GM12873 (cell line): ENCODE results near the gene DPYD.

Experiments used
- TF ChIP-seq, protein P1 (sequence below): IDR thresholded peaks from 2 replicates; pipeline ENCODE4 v1.5.1; 2012; ENCODE audit warnings: low read depth, mild to moderate bottlenecking, moderate library complexity, low read length, control low read depth; ENCODE audit not compliant: insufficient read depth; ENCODE audit errors: missing control alignments

The DPYD gene

DNA sequence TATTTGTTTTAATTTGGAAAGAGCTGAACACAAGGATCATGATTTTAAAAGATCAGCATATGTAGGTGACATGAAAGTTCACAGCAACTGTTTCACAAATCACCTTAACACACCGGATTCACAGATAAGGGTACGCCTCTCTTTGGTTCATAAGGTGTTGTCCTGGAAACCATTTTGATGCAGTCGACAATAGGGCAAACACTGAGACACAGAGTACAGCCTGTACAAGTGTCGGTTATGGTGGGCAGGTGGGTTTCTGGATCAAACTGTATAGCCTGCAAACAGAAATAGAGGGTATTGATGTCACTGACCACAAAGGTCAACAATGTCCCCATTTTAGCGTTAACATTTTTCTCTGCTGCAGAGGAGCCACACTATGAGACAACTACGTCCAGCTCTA, 842.0 kb downstream of the DPYD start:
- TF ChIP-seq, protein P1, sequence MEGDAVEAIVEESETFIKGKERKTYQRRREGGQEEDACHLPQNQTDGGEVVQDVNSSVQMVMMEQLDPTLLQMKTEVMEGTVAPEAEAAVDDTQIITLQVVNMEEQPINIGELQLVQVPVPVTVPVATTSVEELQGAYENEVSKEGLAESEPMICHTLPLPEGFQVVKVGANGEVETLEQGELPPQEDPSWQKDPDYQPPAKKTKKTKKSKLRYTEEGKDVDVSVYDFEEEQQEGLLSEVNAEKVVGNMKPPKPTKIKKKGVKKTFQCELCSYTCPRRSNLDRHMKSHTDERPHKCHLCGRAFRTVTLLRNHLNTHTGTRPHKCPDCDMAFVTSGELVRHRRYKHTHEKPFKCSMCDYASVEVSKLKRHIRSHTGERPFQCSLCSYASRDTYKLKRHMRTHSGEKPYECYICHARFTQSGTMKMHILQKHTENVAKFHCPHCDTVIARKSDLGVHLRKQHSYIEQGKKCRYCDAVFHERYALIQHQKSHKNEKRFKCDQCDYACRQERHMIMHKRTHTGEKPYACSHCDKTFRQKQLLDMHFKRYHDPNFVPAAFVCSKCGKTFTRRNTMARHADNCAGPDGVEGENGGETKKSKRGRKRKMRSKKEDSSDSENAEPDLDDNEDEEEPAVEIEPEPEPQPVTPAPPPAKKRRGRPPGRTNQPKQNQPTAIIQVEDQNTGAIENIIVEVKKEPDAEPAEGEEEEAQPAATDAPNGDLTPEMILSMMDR, result no peak

DNA sequence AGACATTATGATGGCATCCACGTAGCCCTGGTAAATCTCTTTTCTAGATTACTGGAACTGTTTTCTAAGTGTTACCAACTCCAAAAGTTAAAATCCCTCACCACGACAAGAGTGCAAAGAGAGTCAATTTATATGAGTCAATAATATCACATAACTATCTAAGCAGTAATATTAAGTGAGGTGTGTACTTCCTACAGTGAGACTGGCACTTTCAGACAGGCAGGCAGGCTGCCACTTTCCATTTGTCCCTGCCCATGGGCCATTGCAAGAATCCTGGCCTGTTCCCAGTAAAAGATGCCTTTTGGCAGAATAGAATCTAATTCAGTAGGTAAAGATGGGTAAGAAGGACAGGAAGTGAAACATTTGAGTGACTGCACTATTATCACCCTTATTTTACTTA, 843.6 kb downstream of the DPYD start:
- TF ChIP-seq, protein P1, result no peak

DNA sequence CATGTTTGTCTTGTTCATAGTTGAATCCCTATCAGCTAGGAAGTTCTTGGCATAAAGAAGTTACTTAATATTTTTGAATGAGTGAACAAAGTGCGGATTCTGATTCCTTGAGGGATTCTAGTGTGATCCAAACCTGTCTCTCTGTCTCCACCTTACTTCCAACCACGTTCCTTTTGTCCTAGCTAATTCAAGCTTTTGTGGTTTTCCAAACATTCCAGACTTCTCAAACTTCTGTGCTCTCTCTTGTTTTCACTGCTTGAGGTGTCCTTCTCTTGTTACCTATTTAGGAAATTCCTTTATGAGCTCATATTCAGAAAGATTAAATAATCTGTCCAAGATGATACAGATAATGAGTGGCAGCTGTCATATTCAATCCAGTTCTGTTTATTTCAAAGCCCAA, 846.1 kb downstream of the DPYD start:
- TF ChIP-seq, protein P1, result no peak

DNA sequence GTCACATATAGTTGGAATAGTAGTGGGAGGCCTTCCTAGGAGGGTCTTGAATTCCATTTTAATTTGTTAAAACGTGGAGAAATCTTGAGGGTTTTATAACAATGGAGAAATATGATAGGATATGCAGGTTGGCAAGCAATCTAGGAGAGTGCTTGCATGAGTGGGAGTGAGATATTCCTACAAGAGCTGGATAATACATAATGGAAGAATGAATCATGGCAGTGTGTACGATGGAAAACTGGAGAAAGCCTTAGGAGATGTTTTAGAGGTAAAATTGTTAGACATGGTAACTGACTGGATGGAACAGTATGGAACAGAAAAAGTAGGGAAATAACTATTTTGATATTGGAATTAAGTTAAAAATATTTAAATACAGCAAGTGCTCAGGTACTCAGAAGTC, 846.9 kb downstream of the DPYD start:
- TF ChIP-seq, protein P1, result no peak

DNA sequence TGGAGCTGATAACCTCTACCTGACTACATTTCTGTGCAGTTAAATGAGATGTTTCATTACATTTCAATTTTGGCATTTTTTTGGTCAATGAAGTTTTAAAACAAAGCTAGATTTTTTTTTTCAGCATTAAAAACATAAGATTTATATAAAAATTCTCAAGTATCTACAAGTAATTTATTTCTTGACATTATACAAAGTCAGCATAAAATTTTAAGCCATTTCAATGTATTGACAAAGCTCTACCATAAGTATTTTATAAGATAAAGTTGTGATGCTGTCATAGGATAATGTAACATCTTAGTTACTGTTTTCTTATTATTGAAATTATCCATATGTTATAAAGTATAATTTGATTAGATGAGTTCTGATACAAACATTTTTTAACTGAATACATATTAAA, 847.7 kb downstream of the DPYD start:
- TF ChIP-seq, protein P1, result no peak

DNA sequence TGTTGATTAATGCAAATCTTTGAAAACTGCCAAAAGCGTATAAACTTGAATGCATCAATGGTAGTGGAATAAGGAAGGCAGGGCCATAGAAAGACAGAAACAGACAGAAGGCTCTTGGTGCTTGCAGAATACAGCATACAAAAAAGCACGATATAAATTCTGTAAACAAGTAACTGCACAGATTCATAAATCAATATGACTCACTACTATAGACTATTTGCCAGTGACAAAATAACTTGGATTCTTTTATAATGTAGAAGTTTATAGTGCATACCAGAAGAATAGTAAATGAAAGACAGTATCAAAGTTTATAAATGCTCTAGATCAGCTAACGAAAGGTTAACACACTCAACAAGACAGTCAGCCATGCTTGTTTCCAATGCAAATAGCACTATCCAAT, 849.7 kb downstream of the DPYD start:
- TF ChIP-seq, protein P1, result no peak

DNA sequence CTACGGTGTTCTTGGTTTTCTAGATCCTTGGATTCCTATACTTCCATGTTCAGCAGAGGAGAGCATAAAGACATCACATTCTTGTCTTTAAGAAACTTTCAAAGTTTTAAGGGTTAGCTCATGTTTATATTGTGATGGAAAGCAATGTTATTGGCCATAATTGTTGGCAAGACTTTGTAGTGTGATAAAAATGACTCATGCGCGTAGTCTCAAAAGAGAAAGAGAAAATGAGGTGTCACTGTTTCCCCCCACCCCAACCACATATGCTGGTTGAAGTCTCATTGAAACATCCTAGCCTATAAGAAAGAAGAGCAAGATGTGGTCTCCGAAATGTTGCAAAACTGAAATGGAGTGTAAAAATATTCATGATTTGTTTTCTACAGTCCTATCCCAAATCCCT, 850.5 kb downstream of the DPYD start:
- TF ChIP-seq, protein P1, result no peak
